Activated CD4-positive, alpha-beta T cell treated with anti-CD3 and anti-CD28 coated beads for 24 hours (primary cell): ENCODE data around the gene CSAD.

Experiments used
- DNase-seq, 2 donors: peaks; one replicate each; pipeline ENCODE4 v3.0.0-alpha.2; 2020; ENCODE audit warnings: low read depth in 2 of 2

Gene CSAD

GRCh38 chr12:53180220-53180930, at the start of gene CSAD, which contains the start of gene ZNF740:
Gene CSAD, minus strand, starts transcription at chr12:53180925. Its CDS starts 7,455 bp downstream, at chr12:53173470.
Gene ZNF740, plus strand, starts transcription at chr12:53180722. Its CDS starts 1,262 bp downstream, at chr12:53181984.
- peak; percentile 96 to 97 for DNase-seq

- no peak for DNase-seq
Measured at GRCh38 chr12:53230108-53230845, 49.6 kb upstream of the CSAD start.

GRCh38 chr12:53229454-53229853, 48.7 kb upstream of the CSAD start:
- DNase-seq = no peak

- no peak for DNase-seq
Measured at GRCh38 chr12:53227836-53228235, 47.1 kb upstream of the CSAD start.

- no peak for DNase-seq
Measured at GRCh38 chr12:53227341-53227740, 46.6 kb upstream of the CSAD start.

GRCh38 chr12:53226815-53227214, 46.1 kb upstream of the CSAD start:
- no peak for DNase-seq

- DNase-seq = no peak
Measured at GRCh38 chr12:53225635-53226424, 45.1 kb upstream of the CSAD start.

GRCh38 chr12:53224897-53225634, 44.3 kb upstream of the CSAD start:
- no peak for DNase-seq

GRCh38 chr12:53224061-53224896, 43.6 kb upstream of the CSAD start:
- no peak for DNase-seq

GRCh38 chr12:53223389-53224060, 42.8 kb upstream of the CSAD start:
- DNase-seq = no peak

- DNase-seq = no peak
Measured at GRCh38 chr12:53222806-53223261, 42.1 kb upstream of the CSAD start.

- no peak for DNase-seq
Measured at GRCh38 chr12:53222170-53222721, 41.5 kb upstream of the CSAD start.

GRCh38 chr12:53221203-53222080, 40.7 kb upstream of the CSAD start:
- DNase-seq = no peak

- DNase-seq = peak; percentile 61 to 76
Measured at GRCh38 chr12:53220694-53221202, 40.0 kb upstream of the CSAD start.

GRCh38 chr12:53219956-53220693, 39.4 kb upstream of the CSAD start:
- DNase-seq = peak; percentile 53 to 60

- peak; percentile 53 to 62 for DNase-seq
Measured at GRCh38 chr12:53219292-53219955, 38.7 kb upstream of the CSAD start.
